IMR-90 (cell line): ENCODE results near the gene OTULINL. TPM values are rescaled to one million over a fixed set of nuclear protein-coding genes. Genes with fewer than 3 reads are reported as not detected.

Experiments
- ATAC-seq: fragments of 200-7000 bp; cut with Tn5 transposase; 2 replicates; pipeline ENCODE4 v1.9.1; 2020; ENCODE audit warnings: low read depth, mild to moderate bottlenecking, moderate library complexity
- BruUV-seq: library from RNA; stranded (reverse); fragments of 400-500 nt; replicated peaks from 2 replicates; lab custom pipeline; 2021; lab: Mats Ljungman, UMichigan
- CTCF ChIA-PET: fragments of 300-600 bp; formaldehyde crosslinking; extraction: SDS; loops from one replicate; lab custom pipeline; 2021; ENCODE audit warnings: antibody characterized with exemption; lab: Yijun Ruan, JAX
- POLR2A ChIA-PET: fragments of 300-600 bp; sonication (Branson Sonifier 250); formaldehyde crosslinking; loops from one replicate; lab custom pipeline; 2022; ENCODE audit warnings: antibody characterized with exemption; ENCODE audit not compliant: unreplicated experiment; lab: Charles Lee
- DNase-seq: peaks from one replicate; pipeline ENCODE4 v3.0.0; 2013
- H2AFZ ChIP-seq: replicated peaks from 2 replicates; pipeline ENCODE3; 2013; ENCODE audit warnings: low read length, mild to moderate bottlenecking; ENCODE audit not compliant: poor library complexity
- H2AK5ac ChIP-seq: 2 replicates; pipeline ENCODE4 v1.6.1; 2013; ENCODE audit warnings: low read depth, low read length, inconsistent platforms
- H2AK9ac ChIP-seq: replicated peaks from 2 replicates; pipeline ENCODE3; 2013; ENCODE audit warnings: mild to moderate bottlenecking, low read depth, low read length, moderate library complexity; ENCODE audit not compliant: poor library complexity
- H2BK120ac ChIP-seq: 2 replicates; pipeline ENCODE4 v1.6.1; 2013; ENCODE audit warnings: low read depth, low read length, inconsistent platforms
- H2BK15ac ChIP-seq: 3 replicates; pipeline ENCODE4 v1.6.1; 2013; ENCODE audit warnings: low read depth, low read length, inconsistent platforms
- H2BK20ac ChIP-seq: 2 replicates; pipeline ENCODE4 v1.6.1; 2013; ENCODE audit warnings: low read depth, mild to moderate bottlenecking, inconsistent platforms, low read length, moderate library complexity
- H2BK5ac ChIP-seq: 2 replicates; pipeline ENCODE4 v1.6.1; 2013; ENCODE audit warnings: mild to moderate bottlenecking, low read depth, low read length, inconsistent platforms; ENCODE audit not compliant: poor library complexity, severe bottlenecking
- H3K14ac ChIP-seq: replicated peaks from 2 replicates; pipeline ENCODE4 v1.6.1; 2013; ENCODE audit warnings: low read depth, low read length, inconsistent platforms
- H3K18ac ChIP-seq: 2 replicates; pipeline ENCODE4 v1.6.1; 2013; ENCODE audit warnings: low read depth, low read length, control low read depth
- H3K23ac ChIP-seq: 2 replicates; pipeline ENCODE4 v1.6.1; 2013; ENCODE audit warnings: low read depth, low read length, inconsistent platforms
- H3K27ac ChIP-seq: 2 replicates; pipeline ENCODE4 v1.5.1; 2013; ENCODE audit warnings: mild to moderate bottlenecking, control low read depth, low read length; ENCODE audit not compliant: insufficient read depth
- H3K27me3 ChIP-seq: 2 replicates; pipeline ENCODE4 v1.6.1; 2013; ENCODE audit warnings: low read length; ENCODE audit not compliant: control insufficient read depth, insufficient read depth
- H3K36me3 ChIP-seq: 2 replicates; pipeline ENCODE4 v1.6.1; 2013; ENCODE audit warnings: low read length, mixed read lengths; ENCODE audit not compliant: control insufficient read depth, insufficient read depth
- H3K4ac ChIP-seq: 2 replicates; pipeline ENCODE4 v1.6.1; 2013; ENCODE audit warnings: low read depth, low read length, inconsistent platforms
- H3K4me1 ChIP-seq: 2 replicates; pipeline ENCODE4 v1.6.1; 2013; ENCODE audit warnings: low read length, mixed read lengths; ENCODE audit not compliant: control insufficient read depth, insufficient read depth
- H3K4me2 ChIP-seq: 2 replicates; pipeline ENCODE4 v1.6.1; 2013; ENCODE audit warnings: low read depth, mild to moderate bottlenecking, control low read depth, low read length, moderate library complexity
- H3K4me3 ChIP-seq: 2 replicates; pipeline ENCODE4 v1.5.1; 2013; ENCODE audit warnings: low read depth, mild to moderate bottlenecking, control low read depth, low read length, moderate library complexity; ENCODE audit not compliant: insufficient read depth
- H3K56ac ChIP-seq: 2 replicates; pipeline ENCODE4 v1.6.1; 2013; ENCODE audit warnings: low read length, inconsistent platforms; ENCODE audit not compliant: insufficient read depth; ENCODE audit errors: extremely low read depth
- H3K79me1 ChIP-seq, 2 experiments: 2 replicates each; pipeline ENCODE4 v1.6.1; 2013; ENCODE audit warnings: low read length in 2 of 2, inconsistent platforms in 1 of 2, low read depth in 1 of 2
- H3K9ac ChIP-seq: 2 replicates; pipeline ENCODE4 v1.6.1; 2013; ENCODE audit warnings: low read depth, low read length, control low read depth
- H3K9me1 ChIP-seq: 2 replicates; pipeline ENCODE4 v1.6.1; 2013; ENCODE audit warnings: low read length, inconsistent platforms; ENCODE audit not compliant: insufficient read depth
- H3K9me3 ChIP-seq: 2 replicates; pipeline ENCODE4 v1.6.1; 2013; ENCODE audit warnings: low read length; ENCODE audit not compliant: control insufficient read depth, insufficient read depth
- H4K20me1 ChIP-seq: 2 replicates; pipeline ENCODE4 v1.6.1; 2013; ENCODE audit warnings: low read length, inconsistent platforms; ENCODE audit not compliant: insufficient read depth
- H4K5ac ChIP-seq: 2 replicates; pipeline ENCODE4 v1.6.1; 2013; ENCODE audit warnings: mild to moderate bottlenecking, low read depth, low read length, control low read depth
- H4K8ac ChIP-seq, 2 experiments: 2 replicates each; pipeline ENCODE4 v1.6.1; 2013; ENCODE audit warnings: low read depth in 2 of 2, low read length in 2 of 2, control low read depth in 1 of 2, inconsistent platforms in 1 of 2
- H4K91ac ChIP-seq: 2 replicates; pipeline ENCODE4 v1.6.1; 2013; ENCODE audit warnings: low read depth, low read length, inconsistent platforms; ENCODE audit not compliant: insufficient read depth
- CHD1 ChIP-seq: IDR thresholded peaks from 2 replicates; pipeline ENCODE4 v1.6.1; 2012; ENCODE audit warnings: low read depth, low read length, improper control_type of control experiment
- ELK1 ChIP-seq: fragments of 150-350 bp; IDR thresholded peaks from 2 replicates; pipeline ENCODE4 v1.6.1; 2016; ENCODE audit warnings: low read depth, mild to moderate bottlenecking, low read length, moderate library complexity, borderline replicate concordance
- FOS ChIP-seq: fragments of 150-350 bp; IDR thresholded peaks from 2 replicates; pipeline ENCODE4 v1.6.1; 2016; ENCODE audit warnings: low read depth, low read length
- MAFK ChIP-seq: IDR thresholded peaks from 2 replicates; pipeline ENCODE4 v1.6.1; 2012; ENCODE audit warnings: low read depth, low read length, improper control_type of control experiment
- MXI1 ChIP-seq: IDR thresholded peaks from 2 replicates; pipeline ENCODE4 v1.6.1; 2012; ENCODE audit warnings: low read depth, mild to moderate bottlenecking, low read length, moderate library complexity, borderline replicate concordance
- NFE2L2 ChIP-seq: fragments of 150-350 bp; IDR thresholded peaks from 2 replicates; pipeline ENCODE4 v1.6.1; 2016; ENCODE audit warnings: low read depth, mild to moderate bottlenecking, low read length
- POLR2A ChIP-seq: IDR thresholded peaks from 2 replicates; pipeline ENCODE4 v1.6.1; 2012; ENCODE audit warnings: mild to moderate bottlenecking, low read depth, low read length
- RAD21 ChIP-seq: IDR thresholded peaks from 2 replicates; pipeline ENCODE4 v1.6.1; 2012; ENCODE audit warnings: low read length, improper control_type of control experiment
- whole genome bisulfite sequencing, 2 experiments: methylation state at CpG; one replicate each; pipeline versions ENCODE4 v1.1.5 to v1.1.7; 2013; ENCODE audit warnings: missing lambda C conversion rate in 2 of 2; ENCODE audit not compliant: insufficient read length in 1 of 2; ENCODE audit errors: extremely low coverage in 2 of 2; 5-methylcytosine and 5-hydroxymethylcytosine counted together
- dilution Hi-C: fragments of 300-500 bp; cut with HindIII; formaldehyde crosslinking; loops from one replicate; pipeline ENCODE4 v1.14.3; 2018; ENCODE audit warnings: low sequenced_read_pairs; ENCODE audit not compliant: unreplicated experiment
- in situ Hi-C: fragments of 300-500 bp; cut with MboI; formaldehyde crosslinking; loops from 3 replicates; pipeline ENCODE4 v1.14.3; 2019; ENCODE audit warnings: low sequenced_read_pairs, inconsistent platforms, mixed read lengths
- intact Hi-C: fragments of 100-400 bp; cut with micrococcal nuclease; formaldehyde crosslinking; loops from 2 replicates; pipeline ENCODE4 v1.10.0; 2022
- polyA plus RNA-seq, 3 experiments: library from polyadenylated mRNA; depleted of rRNA; stranded (reverse); fragments of >200 nt; gene quantifications; 2 replicates each; pipeline ENCODE4 v1.2.3, GENCODE V29; 2012; ENCODE audit warnings: low replicate concordance in 1 of 3
- total RNA-seq: library from RNA; depleted of rRNA; stranded (reverse); fragments of >200 nt; gene quantifications from 2 replicates; pipeline ENCODE4 v1.2.3, GENCODE V29; 2012
- TF ChIP-seq, protein P1 (sequence below): fragments of 150-350 bp; IDR thresholded peaks from 2 replicates; pipeline ENCODE4 v1.6.1; 2017; ENCODE audit warnings: mild to moderate bottlenecking, antibody characterized with exemption, low read length, low read depth
- TF ChIP-seq, protein P2 (sequence below): conservative IDR thresholded peaks from 2 replicates; pipeline ENCODE4 v1.5.1; 2012; ENCODE audit warnings: mild to moderate bottlenecking, low read depth, low read length, improper control_type of control experiment

The OTULINL gene
- total and polyA plus RNA-seq, 2 of the 4 experiments (the other 2 are of a cell fraction) = 0.09 to 0.18 TPM

GRCh38 chr5:14600846-14601245 lies 19.3 kb downstream of the OTULINL start:
- no peaks in the 10 kb centered on the region for H3K79me1 ChIP-seq
- DNase-seq (no peak), ATAC-seq (no peak)
- H3K4me3 ChIP-seq = no peak overlapping the region
- H4K20me1 ChIP-seq = no peaks in the 10 kb centered on the region
- H3K56ac ChIP-seq = no peak overlapping the region
- no peaks in the 10 kb centered on the region for H3K9me3 ChIP-seq
- H3K4me1 ChIP-seq = no peaks in the 10 kb centered on the region
- POLR2A ChIA-PET = no interaction called here
- H2BK120ac ChIP-seq = no peak overlapping the region
- CTCF ChIA-PET = no interaction called here
- H3K18ac ChIP-seq = no peak overlapping the region
- H2BK15ac ChIP-seq = no peak overlapping the region
- WGBS, 2 experiments = no CpG with 5 or more reads among the region's 1 CpG
- in situ Hi-C loops (no loop called here), dilution Hi-C loops (no loop called here), intact Hi-C loops (no loop called here)
- H3K27me3 ChIP-seq = peaks cover 23% of the 10 kb centered on the region
- H2AK5ac ChIP-seq = no peak overlapping the region
- no peak overlapping the region for H4K91ac ChIP-seq
- H2BK20ac ChIP-seq = no peak overlapping the region
- no peak overlapping the region for H3K9ac ChIP-seq
- H3K23ac ChIP-seq = no peak overlapping the region
- H3K36me3 ChIP-seq = no peaks in the 10 kb centered on the region
- H3K4ac ChIP-seq = no peak overlapping the region
- no peak overlapping the region for H4K8ac ChIP-seq
- TF ChIP-seq CHD1 (no peak), POLR2A (no peak), NFE2L2 (no peak), FOS (no peak), RAD21 (no peak), MAFK (no peak), MXI1 (no peak), ELK1 (no peak)
- TF ChIP-seq, protein P1, sequence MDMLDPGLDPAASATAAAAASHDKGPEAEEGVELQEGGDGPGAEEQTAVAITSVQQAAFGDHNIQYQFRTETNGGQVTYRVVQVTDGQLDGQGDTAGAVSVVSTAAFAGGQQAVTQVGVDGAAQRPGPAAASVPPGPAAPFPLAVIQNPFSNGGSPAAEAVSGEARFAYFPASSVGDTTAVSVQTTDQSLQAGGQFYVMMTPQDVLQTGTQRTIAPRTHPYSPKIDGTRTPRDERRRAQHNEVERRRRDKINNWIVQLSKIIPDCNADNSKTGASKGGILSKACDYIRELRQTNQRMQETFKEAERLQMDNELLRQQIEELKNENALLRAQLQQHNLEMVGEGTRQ = no peak
- TF ChIP-seq, protein P2, sequence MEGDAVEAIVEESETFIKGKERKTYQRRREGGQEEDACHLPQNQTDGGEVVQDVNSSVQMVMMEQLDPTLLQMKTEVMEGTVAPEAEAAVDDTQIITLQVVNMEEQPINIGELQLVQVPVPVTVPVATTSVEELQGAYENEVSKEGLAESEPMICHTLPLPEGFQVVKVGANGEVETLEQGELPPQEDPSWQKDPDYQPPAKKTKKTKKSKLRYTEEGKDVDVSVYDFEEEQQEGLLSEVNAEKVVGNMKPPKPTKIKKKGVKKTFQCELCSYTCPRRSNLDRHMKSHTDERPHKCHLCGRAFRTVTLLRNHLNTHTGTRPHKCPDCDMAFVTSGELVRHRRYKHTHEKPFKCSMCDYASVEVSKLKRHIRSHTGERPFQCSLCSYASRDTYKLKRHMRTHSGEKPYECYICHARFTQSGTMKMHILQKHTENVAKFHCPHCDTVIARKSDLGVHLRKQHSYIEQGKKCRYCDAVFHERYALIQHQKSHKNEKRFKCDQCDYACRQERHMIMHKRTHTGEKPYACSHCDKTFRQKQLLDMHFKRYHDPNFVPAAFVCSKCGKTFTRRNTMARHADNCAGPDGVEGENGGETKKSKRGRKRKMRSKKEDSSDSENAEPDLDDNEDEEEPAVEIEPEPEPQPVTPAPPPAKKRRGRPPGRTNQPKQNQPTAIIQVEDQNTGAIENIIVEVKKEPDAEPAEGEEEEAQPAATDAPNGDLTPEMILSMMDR = no peak
- no peak overlapping the region for H3K27ac ChIP-seq
- no peak overlapping the region for H2BK5ac ChIP-seq
- BruUV-seq = no TSS peak
- H2AFZ ChIP-seq = no peak overlapping the region
- H3K4me2 ChIP-seq = no peak overlapping the region
- H2AK9ac ChIP-seq = no peak overlapping the region
- H3K9me1 ChIP-seq = no peaks in the 10 kb centered on the region
- H4K5ac ChIP-seq = no peak overlapping the region
- no peak overlapping the region for H3K14ac ChIP-seq
